ENCODE measurements around the gene SLC9C1.

The SLC9C1 gene

DNA sequence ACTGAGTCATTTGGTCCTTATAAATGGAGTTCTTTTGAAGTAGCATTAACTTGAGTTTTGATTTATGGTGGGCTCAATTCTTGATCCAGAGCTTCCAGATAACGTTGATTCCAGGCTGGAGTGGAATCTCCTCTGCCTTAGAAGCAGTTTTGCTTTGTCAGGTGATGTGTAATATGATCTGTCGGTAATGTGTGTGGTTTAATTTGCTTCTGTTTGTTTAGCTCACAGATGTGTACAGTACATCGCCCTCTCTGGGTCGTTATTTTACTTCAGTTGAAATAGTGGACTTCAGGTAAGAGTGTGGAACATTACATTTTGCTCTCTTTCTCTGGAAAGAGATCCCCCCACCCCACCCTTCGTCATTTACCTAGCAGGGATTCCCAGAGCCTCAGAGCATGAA, 184.7 kb downstream of the SLC9C1 start:
- H3K27me3 ChIP-seq (ENCODE audit: control insufficient read depth, insufficient read depth, low read length), result no peaks in the 10 kb centered on the region
- H3K9me3 ChIP-seq (ENCODE audit: control insufficient read depth, insufficient read depth, low read depth, low read length), result no peaks in the 10 kb centered on the region
- H3K9ac ChIP-seq (ENCODE audit: low read length), result no peak overlapping the region
- no peaks in the 10 kb centered on the region for H3K4me1 ChIP-seq (ENCODE audit: control insufficient read depth, insufficient read depth, low read length)
- H3K27ac ChIP-seq (ENCODE audit: low read depth, low read length), result no peak overlapping the region
- H3K36me3 ChIP-seq (ENCODE audit: control insufficient read depth, insufficient read depth, low read length), result peaks cover 25% of the 10 kb centered on the region
- no peak overlapping the region for H3K4me3 ChIP-seq (ENCODE audit: low read depth, low read length)

DNA sequence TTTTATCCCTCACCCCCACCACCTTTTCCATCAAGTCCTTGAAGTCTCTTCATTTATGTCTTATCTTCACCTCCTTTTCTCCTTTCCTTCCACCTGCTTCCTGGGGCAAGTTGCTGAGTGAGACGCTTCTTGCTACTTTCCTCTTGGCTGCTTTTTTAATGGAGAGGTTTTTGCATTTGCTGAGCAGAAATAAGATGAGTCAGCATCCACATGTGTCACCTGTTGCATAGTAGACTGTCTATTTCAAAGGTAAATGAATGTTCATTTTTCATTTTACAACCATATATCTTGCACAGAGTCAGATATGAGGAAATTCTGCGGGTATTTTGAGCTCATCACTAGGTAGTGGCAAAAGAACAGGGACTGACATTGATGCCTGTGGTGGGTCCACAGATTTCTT, 189.2 kb downstream of the SLC9C1 start:
- H3K27ac ChIP-seq (ENCODE audit: low read depth, low read length), result no peak overlapping the region
- H3K36me3 ChIP-seq (ENCODE audit: control insufficient read depth, insufficient read depth, low read length), result peaks cover 18% of the 10 kb centered on the region; the same call in 1 of the 2 replicates
- no peak overlapping the region for H3K4me3 ChIP-seq (ENCODE audit: low read depth, low read length)
- no peaks in the 10 kb centered on the region for H3K9me3 ChIP-seq (ENCODE audit: control insufficient read depth, insufficient read depth, low read depth, low read length)
- H3K4me1 ChIP-seq (ENCODE audit: control insufficient read depth, insufficient read depth, low read length), result peaks cover 9% of the 10 kb centered on the region; the same call in 1 of the 2 replicates
- no peak overlapping the region for H3K9ac ChIP-seq (ENCODE audit: low read length)
- no peaks in the 10 kb centered on the region for H3K27me3 ChIP-seq (ENCODE audit: control insufficient read depth, insufficient read depth, low read length)

DNA sequence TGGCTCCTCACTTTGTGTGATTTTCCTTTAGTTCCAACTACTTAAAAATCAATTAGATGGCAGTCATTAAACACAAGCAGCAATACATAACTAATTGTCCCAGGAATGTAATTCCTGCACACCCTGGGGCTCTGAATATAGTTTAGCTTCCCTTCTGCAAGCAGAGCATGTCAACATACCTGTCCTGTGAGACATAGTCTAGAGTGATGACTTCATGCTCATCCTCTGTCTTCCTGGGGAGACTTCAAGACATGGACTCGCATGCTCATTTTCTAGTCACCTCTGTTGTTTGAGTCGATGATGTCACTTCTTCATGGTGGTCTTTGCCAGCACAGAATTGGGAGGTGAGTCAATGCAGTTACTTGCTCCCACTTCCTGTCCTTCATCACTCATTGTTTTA, 192.1 kb downstream of the SLC9C1 start:
- Histone ChIP-seq H3K27ac (ENCODE audit: low read depth, low read length) (no peak overlapping the region), H3K27me3 (ENCODE audit: control insufficient read depth, insufficient read depth, low read length) (no peaks in the 10 kb centered on the region)

DNA sequence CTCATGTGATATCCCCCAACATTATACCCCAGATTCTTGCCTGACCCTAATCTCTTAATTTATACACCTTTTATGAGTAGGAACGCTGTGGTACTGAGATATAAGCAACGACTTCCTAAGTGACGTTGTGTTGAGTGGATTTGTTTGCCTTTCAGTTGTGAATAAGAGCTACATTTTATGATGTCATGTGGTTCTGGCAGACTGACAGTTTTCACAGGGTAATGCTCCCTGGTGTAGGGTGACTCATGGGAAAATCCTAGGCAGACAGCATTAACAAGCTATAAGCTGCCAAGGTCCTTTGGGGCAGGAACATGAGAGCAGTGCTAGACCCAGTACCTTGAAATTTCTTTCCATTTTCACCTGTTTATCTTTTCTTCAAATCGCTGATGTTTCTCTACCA, 196.6 kb downstream of the SLC9C1 start:
- H3K27ac ChIP-seq (ENCODE audit: low read depth, low read length), result no peak overlapping the region
- peaks cover 25% of the 10 kb centered on the region for H3K4me1 ChIP-seq (ENCODE audit: control insufficient read depth, insufficient read depth, low read length)
- no peak overlapping the region for H3K9ac ChIP-seq (ENCODE audit: low read length)
- no peak overlapping the region for H3K4me3 ChIP-seq (ENCODE audit: low read depth, low read length)
- H3K36me3 ChIP-seq (ENCODE audit: control insufficient read depth, insufficient read depth, low read length), result 0 out of 2 replicates have a peak, but pooled peaks cover 5% of the 10 kb centered on the region
- H3K9me3 ChIP-seq (ENCODE audit: control insufficient read depth, insufficient read depth, low read depth, low read length), result no peaks in the 10 kb centered on the region
- H3K27me3 ChIP-seq (ENCODE audit: control insufficient read depth, insufficient read depth, low read length), result no peaks in the 10 kb centered on the region

More for the DNA sequence above, 192.1 kb downstream of the SLC9C1 start:
- no peak overlapping the region for H3K4me3 ChIP-seq (ENCODE audit: low read depth, low read length)
- peaks cover 11% of the 10 kb centered on the region; the same call in 1 of the 2 replicates for H3K36me3 ChIP-seq (ENCODE audit: control insufficient read depth, insufficient read depth, low read length)
- H3K9ac ChIP-seq (ENCODE audit: low read length), result no peak overlapping the region
- H3K4me1 ChIP-seq (ENCODE audit: control insufficient read depth, insufficient read depth, low read length), result peaks cover 9% of the 10 kb centered on the region; the same call in 1 of the 2 replicates
- H3K9me3 ChIP-seq (ENCODE audit: control insufficient read depth, insufficient read depth, low read depth, low read length), result no peaks in the 10 kb centered on the region

DNA sequence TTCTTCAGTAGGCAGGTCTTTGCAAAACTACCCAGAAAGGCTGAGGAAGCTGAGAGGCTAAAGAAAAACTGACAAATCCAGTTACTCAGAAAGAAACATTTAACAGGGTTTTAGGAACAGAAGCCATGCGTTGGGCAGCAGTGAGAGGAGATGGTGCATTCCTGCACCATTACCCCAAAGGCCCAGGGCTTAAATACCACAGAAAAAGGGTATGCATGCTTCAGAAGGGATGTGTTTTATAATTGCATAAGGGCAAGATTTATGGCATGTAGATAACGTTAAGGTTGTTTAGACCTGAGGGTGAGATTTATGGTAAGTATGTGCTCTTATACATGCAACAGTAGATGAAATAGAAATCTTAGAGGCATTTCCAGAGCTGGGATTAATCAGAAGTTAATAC, 197.8 kb downstream of the SLC9C1 start:
- 0 out of 2 replicates have a peak, but pooled peaks cover 5% of the 10 kb centered on the region for H3K36me3 ChIP-seq (ENCODE audit: control insufficient read depth, insufficient read depth, low read length)
- no peak overlapping the region for H3K9ac ChIP-seq (ENCODE audit: low read length)
- H3K27me3 ChIP-seq (ENCODE audit: control insufficient read depth, insufficient read depth, low read length), result no peaks in the 10 kb centered on the region
- H3K9me3 ChIP-seq (ENCODE audit: control insufficient read depth, insufficient read depth, low read depth, low read length), result no peaks in the 10 kb centered on the region
- peak overlapping the region; percentile 13; the same call in 1 of the 2 replicates for H3K27ac ChIP-seq (ENCODE audit: low read depth, low read length)
- H3K4me1 ChIP-seq (ENCODE audit: control insufficient read depth, insufficient read depth, low read length), result peaks cover 21% of the 10 kb centered on the region
- no peak overlapping the region for H3K4me3 ChIP-seq (ENCODE audit: low read depth, low read length)

DNA sequence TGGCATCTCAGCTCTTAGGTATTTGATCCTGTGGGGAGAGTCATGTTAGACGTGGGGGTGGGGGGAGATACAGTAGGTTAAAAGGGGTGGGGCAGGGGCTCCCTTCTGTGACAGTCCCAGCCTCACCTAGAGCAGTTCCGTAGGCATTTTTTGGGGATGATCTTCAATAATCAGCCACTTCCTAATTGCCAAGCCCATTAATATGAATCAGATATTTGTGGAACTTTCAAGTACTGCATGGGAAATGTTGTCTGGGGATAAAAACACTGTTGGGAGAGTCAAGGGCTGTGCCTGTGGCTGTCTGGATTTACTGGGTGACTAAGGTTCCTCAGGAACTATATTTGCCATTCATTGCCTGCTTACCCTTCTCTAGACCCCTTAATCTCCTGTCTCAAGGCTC, 198.3 kb downstream of the SLC9C1 start:
- Histone ChIP-seq H3K27ac (ENCODE audit: low read depth, low read length) (peak overlapping the region; percentile 13; the same call in 1 of the 2 replicates), H3K27me3 (ENCODE audit: control insufficient read depth, insufficient read depth, low read length) (no peaks in the 10 kb centered on the region), H3K36me3 (ENCODE audit: control insufficient read depth, insufficient read depth, low read length) (0 out of 2 replicates have a peak, but pooled peaks cover 5% of the 10 kb centered on the region), H3K9ac (ENCODE audit: low read length) (no peak overlapping the region), H3K9me3 (ENCODE audit: control insufficient read depth, insufficient read depth, low read depth, low read length) (no peaks in the 10 kb centered on the region), H3K4me1 (ENCODE audit: control insufficient read depth, insufficient read depth, low read length) (peaks cover 21% of the 10 kb centered on the region), H3K4me3 (ENCODE audit: low read depth, low read length) (no peak overlapping the region)

DNA sequence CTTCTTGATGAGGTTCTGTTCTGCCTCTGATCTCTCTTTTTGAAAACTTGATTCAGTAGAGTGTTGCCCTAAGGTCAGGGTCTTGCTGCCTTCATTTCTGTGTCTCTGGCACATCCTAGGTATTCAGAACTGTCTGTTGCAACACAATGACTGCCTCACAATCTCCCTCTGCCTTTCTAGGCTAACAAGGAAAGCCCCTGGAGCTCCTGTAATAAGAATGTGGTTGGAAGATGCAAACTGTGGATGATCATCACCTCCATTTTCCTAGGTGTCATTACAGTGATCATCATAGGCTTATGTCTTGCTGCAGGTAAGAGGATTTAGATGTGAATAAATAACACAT, 200.9 kb downstream of the SLC9C1 start:
- Histone ChIP-seq H3K27ac (ENCODE audit: low read depth, low read length) (peak overlapping the region; percentile 5; the same call in 1 of the 2 replicates), H3K27me3 (ENCODE audit: control insufficient read depth, insufficient read depth, low read length) (no peaks in the 10 kb centered on the region), H3K9ac (ENCODE audit: low read length) (peak overlapping the region; percentile 8), H3K36me3 (ENCODE audit: control insufficient read depth, insufficient read depth, low read length) (0 out of 2 replicates have a peak, but pooled peaks cover 5% of the 10 kb centered on the region), H3K4me1 (ENCODE audit: control insufficient read depth, insufficient read depth, low read length) (peaks cover 28% of the 10 kb centered on the region), H3K4me3 (ENCODE audit: low read depth, low read length) (no peak overlapping the region), H3K9me3 (ENCODE audit: control insufficient read depth, insufficient read depth, low read depth, low read length) (no peaks in the 10 kb centered on the region)

DNA sequence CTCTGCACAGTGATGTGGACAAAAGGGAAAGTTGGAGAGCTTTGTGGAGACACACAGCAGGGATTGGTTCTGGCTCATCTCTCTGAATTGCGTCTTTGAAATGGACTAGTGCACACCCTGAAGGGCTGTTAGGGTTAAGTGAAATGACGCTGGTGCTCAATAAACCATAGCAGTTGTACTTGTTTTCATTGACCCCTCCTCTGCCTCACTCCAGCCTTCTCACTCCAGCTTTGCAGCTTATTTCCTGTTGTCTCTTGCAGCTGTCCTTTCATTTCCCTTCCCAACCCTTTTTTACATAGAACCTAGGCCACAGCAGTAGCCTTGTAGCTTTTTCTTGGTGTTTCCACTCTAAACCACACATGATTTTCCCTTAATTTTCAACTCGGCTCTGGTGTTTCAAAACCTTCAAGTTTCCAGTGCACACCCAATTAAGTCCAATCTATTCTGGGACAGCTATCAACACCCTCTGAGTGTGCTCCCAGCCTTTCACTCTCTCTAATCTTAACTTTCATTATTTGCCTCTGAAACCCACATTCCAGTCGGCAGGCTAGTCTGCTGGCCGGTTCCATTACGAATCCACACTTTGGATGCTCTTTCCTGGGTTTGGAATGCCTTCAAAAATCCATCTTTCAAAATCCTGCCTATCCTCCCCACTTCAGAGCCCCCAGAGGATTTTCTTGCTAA, 201.4 kb downstream of the SLC9C1 start:
- H3K36me3 ChIP-seq (ENCODE audit: control insufficient read depth, insufficient read depth, low read length), result 0 out of 2 replicates have a peak, but pooled peaks cover 5% of the 10 kb centered on the region
- H3K4me3 ChIP-seq (ENCODE audit: low read depth, low read length), result no peak overlapping the region; the same call in 1 of the 2 replicates
- H3K27ac ChIP-seq (ENCODE audit: low read depth, low read length), result peak overlapping the region; percentile 5; the same call in 1 of the 2 replicates
- no peaks in the 10 kb centered on the region for H3K9me3 ChIP-seq (ENCODE audit: control insufficient read depth, insufficient read depth, low read depth, low read length)
- H3K9ac ChIP-seq (ENCODE audit: low read length), result peak overlapping the region; percentile 8
- H3K4me1 ChIP-seq (ENCODE audit: control insufficient read depth, insufficient read depth, low read length), result peaks cover 32% of the 10 kb centered on the region
- H3K27me3 ChIP-seq (ENCODE audit: control insufficient read depth, insufficient read depth, low read length), result no peaks in the 10 kb centered on the region

DNA sequence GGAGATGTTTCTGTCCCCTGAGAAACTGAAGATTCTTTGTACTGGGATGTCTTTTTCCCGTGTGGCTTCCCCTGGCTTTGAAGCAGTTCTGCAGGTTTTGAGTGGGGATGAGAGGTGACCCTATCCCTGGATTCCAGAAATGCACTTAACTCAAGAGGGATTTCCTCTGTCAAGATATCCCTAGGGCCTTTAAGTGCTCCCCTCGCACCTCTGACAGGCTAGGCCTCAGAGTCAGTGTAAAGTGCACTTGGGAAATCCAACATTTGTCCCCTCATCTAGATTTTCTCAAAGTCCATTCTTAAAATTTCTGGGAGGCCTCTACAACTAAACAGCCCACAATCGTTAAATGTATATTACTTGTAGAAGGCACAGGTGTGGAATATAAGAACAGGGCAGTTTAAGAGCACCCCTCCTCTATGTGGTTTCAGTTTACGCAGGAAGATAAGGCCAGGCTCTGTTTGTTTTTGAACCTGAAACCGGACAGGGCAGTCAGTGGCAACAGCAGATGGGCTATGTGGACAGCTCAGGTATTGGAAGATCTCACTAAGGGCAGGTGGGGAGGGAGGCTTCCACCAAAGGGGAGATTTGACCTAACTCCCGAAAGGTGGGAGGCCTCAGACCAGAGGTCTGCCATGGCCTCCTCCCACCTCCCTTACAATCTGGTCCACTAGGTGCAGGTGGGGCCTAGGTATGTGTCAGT, 203.0 kb downstream of the SLC9C1 start:
- Histone ChIP-seq H3K27ac (ENCODE audit: low read depth, low read length) (no peak overlapping the region), H3K4me3 (ENCODE audit: low read depth, low read length) (no peak overlapping the region), H3K9ac (ENCODE audit: low read length) (no peak overlapping the region), H3K36me3 (ENCODE audit: control insufficient read depth, insufficient read depth, low read length) (0 out of 2 replicates have a peak, but pooled peaks cover 5% of the 10 kb centered on the region), H3K27me3 (ENCODE audit: control insufficient read depth, insufficient read depth, low read length) (no peaks in the 10 kb centered on the region), H3K9me3 (ENCODE audit: control insufficient read depth, insufficient read depth, low read depth, low read length) (no peaks in the 10 kb centered on the region), H3K4me1 (ENCODE audit: control insufficient read depth, insufficient read depth, low read length) (peaks cover 36% of the 10 kb centered on the region)

All from HUES6 (cell line).